ENCODE data around the gene DPP8. TPM values are rescaled to one million over a fixed set of nuclear protein-coding genes. Genes with fewer than 3 reads are reported as not detected.
A peak's percentile ranks its signal among the peaks of the same experiment; 100 is the strongest.

Gene DPP8
- total and polyA plus RNA-seq, 9 donors: 13.7 to 36.5 (median 33.6) TPM

DNA sequence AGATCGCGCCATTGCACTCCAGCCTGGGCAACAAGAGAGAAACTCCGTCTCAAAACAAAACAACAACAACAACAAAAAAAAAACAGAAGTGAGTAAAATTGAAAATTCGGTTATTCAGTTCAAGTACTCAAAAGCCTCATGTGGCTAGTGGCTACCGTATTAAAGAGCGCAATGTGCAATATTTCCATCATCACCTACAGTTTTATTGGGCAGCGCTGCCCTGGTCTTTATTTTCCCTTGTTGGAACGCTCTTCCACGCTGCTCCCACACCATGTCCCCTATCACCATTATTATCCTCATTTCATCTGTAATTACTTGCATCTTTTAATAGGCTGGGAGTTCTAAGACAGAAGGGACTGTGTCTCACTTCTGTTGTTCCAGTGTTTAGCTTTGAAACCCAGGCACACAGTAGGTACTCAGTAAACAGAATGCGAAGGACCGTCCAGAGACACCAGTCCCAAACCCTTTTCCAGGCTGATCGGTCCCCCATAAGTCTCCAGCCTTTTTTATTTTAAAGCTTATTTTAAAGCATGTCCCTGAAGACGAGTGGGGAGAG lies 12.4 kb upstream of the DPP8 start:
- Histone ChIP-seq H3K27ac (peak overlapping the region; percentile 43 to 70), H3K27me3 (no peaks in the 10 kb centered on the region), H3K4me1 (ENCODE audit: insufficient read depth) (peaks cover 3% of the 10 kb centered on the region), H3K4me3 (peak overlapping the region; percentile 88), H3K9me3 (no peaks in the 10 kb centered on the region), H3K36me3 (no peaks in the 10 kb centered on the region)
- TF ChIP-seq EP300 (IDR thresholded peaks at IDR 0.05) (no peak), POLR2A (IDR thresholded peaks at IDR 0.05) (no peak)
- TF ChIP-seq, protein P1, sequence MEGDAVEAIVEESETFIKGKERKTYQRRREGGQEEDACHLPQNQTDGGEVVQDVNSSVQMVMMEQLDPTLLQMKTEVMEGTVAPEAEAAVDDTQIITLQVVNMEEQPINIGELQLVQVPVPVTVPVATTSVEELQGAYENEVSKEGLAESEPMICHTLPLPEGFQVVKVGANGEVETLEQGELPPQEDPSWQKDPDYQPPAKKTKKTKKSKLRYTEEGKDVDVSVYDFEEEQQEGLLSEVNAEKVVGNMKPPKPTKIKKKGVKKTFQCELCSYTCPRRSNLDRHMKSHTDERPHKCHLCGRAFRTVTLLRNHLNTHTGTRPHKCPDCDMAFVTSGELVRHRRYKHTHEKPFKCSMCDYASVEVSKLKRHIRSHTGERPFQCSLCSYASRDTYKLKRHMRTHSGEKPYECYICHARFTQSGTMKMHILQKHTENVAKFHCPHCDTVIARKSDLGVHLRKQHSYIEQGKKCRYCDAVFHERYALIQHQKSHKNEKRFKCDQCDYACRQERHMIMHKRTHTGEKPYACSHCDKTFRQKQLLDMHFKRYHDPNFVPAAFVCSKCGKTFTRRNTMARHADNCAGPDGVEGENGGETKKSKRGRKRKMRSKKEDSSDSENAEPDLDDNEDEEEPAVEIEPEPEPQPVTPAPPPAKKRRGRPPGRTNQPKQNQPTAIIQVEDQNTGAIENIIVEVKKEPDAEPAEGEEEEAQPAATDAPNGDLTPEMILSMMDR (IDR thresholded peaks at IDR 0.05): no peak
- intact Hi-C loops (cut with DNase I): no loop called here
- no peak for DNase-seq
- 29 to 37% (median 36%) methylated on average over 13 of the region's 13 CpGs for WGBS, 3 donors

DNA sequence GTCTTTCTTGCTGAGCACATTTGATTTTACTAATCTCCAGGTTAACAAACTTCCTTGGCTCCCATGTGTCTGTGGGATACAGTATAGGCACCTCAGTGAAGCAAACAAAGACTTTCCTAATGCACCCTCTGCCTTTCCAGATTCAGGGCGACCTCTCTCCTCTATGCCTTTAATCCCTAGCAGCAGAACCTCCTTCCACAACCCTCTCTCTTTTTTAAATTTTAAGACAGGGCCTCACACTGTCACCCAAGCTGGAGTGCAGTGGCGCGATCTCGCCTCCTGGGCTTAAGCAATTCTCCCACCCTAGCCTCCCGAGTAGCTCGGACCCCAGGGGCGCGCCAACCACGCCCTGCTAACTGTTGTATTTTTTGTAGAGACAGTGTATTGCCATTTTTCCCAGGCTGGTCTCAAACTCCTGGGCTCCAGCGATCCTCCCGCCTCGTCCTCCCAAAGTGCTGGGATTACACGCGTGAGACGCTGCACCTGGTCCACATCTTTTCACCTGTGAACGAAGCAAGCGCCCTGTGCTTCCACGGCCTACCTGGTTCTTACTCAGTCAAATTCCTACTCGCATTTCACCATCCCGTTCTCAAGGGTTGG lies 11.1 kb upstream of the DPP8 start:
- DNase-seq: no peak
- intact Hi-C loops (cut with DNase I): no loop called here
- 95 to 97% (median 97%) methylated on average over 20 of the region's 20 CpGs for WGBS, 3 donors
- Histone ChIP-seq H3K4me1 (ENCODE audit: insufficient read depth) (peaks cover 3% of the 10 kb centered on the region), H3K27me3 (no peaks in the 10 kb centered on the region), H3K4me3 (no peak overlapping the region), H3K9me3 (no peaks in the 10 kb centered on the region), H3K36me3 (no peaks in the 10 kb centered on the region), H3K27ac (no peak overlapping the region)
- TF ChIP-seq, protein P1 (IDR thresholded peaks at IDR 0.05): no peak
- no peak for TF ChIP-seq POLR2A (IDR thresholded peaks at IDR 0.05)
- no peak for TF ChIP-seq EP300 (IDR thresholded peaks at IDR 0.05)

DNA sequence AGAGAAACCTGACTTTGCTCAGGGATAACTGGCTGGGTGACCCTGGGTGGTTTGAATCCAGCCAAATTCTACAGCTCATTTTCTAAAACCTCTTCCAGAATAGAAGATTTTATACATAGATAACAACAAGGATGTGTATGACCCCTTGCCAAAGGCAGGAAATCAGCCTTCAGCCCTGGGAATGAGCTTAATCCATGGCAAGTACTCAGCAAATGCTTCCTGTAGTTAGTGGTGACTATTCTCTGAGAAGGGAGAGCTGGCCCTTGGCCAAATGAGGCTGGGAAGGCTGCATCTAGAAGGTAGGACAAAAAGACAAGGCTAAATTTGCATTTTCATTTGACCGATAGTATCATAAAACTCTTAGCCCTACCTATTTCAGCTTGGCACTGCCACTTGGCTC lies 8.1 kb upstream of the DPP8 start:
- Histone ChIP-seq H3K4me3 (no peak overlapping the region), H3K27ac (no peak overlapping the region), H3K4me1 (ENCODE audit: insufficient read depth) (no peaks in the 10 kb centered on the region), H3K27me3 (no peaks in the 10 kb centered on the region), H3K36me3 (no peaks in the 10 kb centered on the region), H3K9me3 (no peaks in the 10 kb centered on the region)
- WGBS, 3 donors: 85 to 100% (median 85%) methylated on average over 1 of the region's 1 CpG
- TF ChIP-seq, protein P1 (IDR thresholded peaks at IDR 0.05): no peak
- TF ChIP-seq EP300 (IDR thresholded peaks at IDR 0.05): no peak
- no peak for TF ChIP-seq POLR2A (IDR thresholded peaks at IDR 0.05)
- intact Hi-C loops (cut with DNase I): no loop called here
- DNase-seq: peak in 2 of 5 donors; percentile 28 to 41

DNA sequence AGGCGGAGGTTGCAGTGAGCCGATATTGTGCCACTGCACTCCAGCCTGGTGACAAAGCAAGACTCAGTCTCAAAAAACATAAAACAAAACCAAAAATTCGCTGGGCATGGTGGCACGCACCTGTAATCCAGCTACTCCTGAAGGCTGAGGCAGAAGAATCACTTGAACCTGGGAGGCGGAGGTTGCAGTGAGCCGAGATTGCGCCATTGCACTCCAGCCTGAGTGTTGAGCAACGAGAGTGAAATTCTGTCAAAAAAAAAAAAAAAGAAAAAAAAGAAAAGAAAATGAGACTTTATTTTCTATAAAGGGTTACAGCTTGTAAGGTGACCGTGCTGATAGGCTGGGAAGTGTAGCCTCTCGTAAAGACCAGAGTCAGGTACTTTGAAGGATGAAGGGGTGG lies 6.7 kb upstream of the DPP8 start:
- TF ChIP-seq, protein P1 (IDR thresholded peaks at IDR 0.05): no peak
- no peak for TF ChIP-seq EP300 (IDR thresholded peaks at IDR 0.05)
- TF ChIP-seq POLR2A (IDR thresholded peaks at IDR 0.05): no peak
- no peaks in the 10 kb centered on the region for H3K4me1 ChIP-seq (ENCODE audit: insufficient read depth)
- H3K36me3 ChIP-seq: no peaks in the 10 kb centered on the region
- no peak overlapping the region for H3K4me3 ChIP-seq
- H3K27ac ChIP-seq: no peak overlapping the region
- H3K27me3 ChIP-seq: no peaks in the 10 kb centered on the region
- no peaks in the 10 kb centered on the region for H3K9me3 ChIP-seq
- intact Hi-C loops (cut with DNase I): no loop called here
- 75 to 80% (median 78%) methylated on average over 10 of the region's 10 CpGs for WGBS, 3 donors
- DNase-seq: no peak
